Gastroesophageal sphincter (tissue), 3 donors: Measurements from ENCODE around the gene EEIG2.
"Not testable (repeated sequence)": the region's sequence is repeated elsewhere in the genome, so short reads cannot be mapped to it uniquely, and the experiment has no call there.

Source experiments
- EP300 ChIP-seq: sonication (generic); formaldehyde crosslinking; IDR thresholded peaks from one replicate; pipeline ENCODE4 v1.6.1; 2017; ENCODE audit warnings: antibody characterized with exemption, mild to moderate bottlenecking
- POLR2A ChIP-seq, 2 donors: fragments of 450-650 bp; IDR thresholded peaks; one replicate each; pipeline ENCODE4 v1.6.1; 2017; ENCODE audit warnings: antibody characterized with exemption in 2 of 2, mild to moderate bottlenecking in 2 of 2, moderate library complexity in 1 of 2
- POLR2AphosphoS5 ChIP-seq: sonication (generic); formaldehyde crosslinking; IDR thresholded peaks from one replicate; pipeline ENCODE4 v1.6.1; 2017; ENCODE audit warnings: antibody characterized with exemption
- TF ChIP-seq, protein P1 (sequence below), 4 experiments: fragments of 200-600 bp in 2 of 4; fragments of 450-650 bp in 2 of 4; sonication (generic) in 1 of 4; IDR thresholded peaks; one replicate each; pipeline ENCODE4 v1.5.1; 2017 to 2019; ENCODE audit warnings: antibody characterized with exemption in 4 of 4, mild to moderate bottlenecking in 2 of 4, moderate library complexity in 2 of 4

DNA sequence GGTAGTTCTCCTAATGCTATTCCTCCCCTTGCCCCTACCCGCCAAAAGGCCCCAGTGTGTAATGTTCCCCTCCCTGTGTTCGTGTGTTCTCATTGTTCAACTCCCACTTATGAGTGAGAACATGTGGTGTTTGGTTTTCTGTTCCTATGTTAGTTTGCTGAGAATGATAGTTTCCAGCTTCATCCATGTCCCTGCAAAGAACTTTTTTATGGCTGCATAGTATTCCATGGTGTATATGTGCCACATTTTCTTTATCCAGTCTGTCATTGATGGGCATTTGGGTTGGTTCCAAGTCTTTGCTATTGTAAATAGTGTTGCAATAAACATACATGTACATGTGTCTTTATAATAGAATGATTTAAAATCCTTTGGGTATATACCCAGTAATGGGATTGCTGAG is 46.0 kb upstream of the EEIG2 start:
- TF ChIP-seq, protein P1, sequence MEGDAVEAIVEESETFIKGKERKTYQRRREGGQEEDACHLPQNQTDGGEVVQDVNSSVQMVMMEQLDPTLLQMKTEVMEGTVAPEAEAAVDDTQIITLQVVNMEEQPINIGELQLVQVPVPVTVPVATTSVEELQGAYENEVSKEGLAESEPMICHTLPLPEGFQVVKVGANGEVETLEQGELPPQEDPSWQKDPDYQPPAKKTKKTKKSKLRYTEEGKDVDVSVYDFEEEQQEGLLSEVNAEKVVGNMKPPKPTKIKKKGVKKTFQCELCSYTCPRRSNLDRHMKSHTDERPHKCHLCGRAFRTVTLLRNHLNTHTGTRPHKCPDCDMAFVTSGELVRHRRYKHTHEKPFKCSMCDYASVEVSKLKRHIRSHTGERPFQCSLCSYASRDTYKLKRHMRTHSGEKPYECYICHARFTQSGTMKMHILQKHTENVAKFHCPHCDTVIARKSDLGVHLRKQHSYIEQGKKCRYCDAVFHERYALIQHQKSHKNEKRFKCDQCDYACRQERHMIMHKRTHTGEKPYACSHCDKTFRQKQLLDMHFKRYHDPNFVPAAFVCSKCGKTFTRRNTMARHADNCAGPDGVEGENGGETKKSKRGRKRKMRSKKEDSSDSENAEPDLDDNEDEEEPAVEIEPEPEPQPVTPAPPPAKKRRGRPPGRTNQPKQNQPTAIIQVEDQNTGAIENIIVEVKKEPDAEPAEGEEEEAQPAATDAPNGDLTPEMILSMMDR (IDR thresholded peaks at IDR 0.05): not testable (repeated sequence)
- TF ChIP-seq POLR2A (IDR thresholded peaks at IDR 0.05); POLR2AphosphoS5; EP300: not testable (repeated sequence)
